ENCODE results near the gene GNG4.

GNG4 gene

GRCh38 chr1:235649368-235650163 lies at the start of gene GNG4:
TSS of gene GNG4 (minus strand) at chr1:235649784. CDS start at chr1:235583838, 65,946 bp downstream.
- no peak for DNase-seq

- no peak for DNase-seq
Measured at GRCh38 chr1:235697508-235697907, 47.9 kb upstream of the GNG4 start.

GRCh38 chr1:235689356-235689755 lies 39.8 kb upstream of the GNG4 start:
- no peak for DNase-seq

- DNase-seq: no peak
Measured at GRCh38 chr1:235688096-235688495, 38.5 kb upstream of the GNG4 start.

- DNase-seq: no peak
Measured at GRCh38 chr1:235683653-235684052, 34.1 kb upstream of the GNG4 start.

- DNase-seq: no peak
Measured at GRCh38 chr1:235682216-235682615, 32.6 kb upstream of the GNG4 start.

GRCh38 chr1:235679644-235680043 lies 30.1 kb upstream of the GNG4 start:
- DNase-seq: no peak

- DNase-seq: no peak
Measured at GRCh38 chr1:235679005-235679404, 29.4 kb upstream of the GNG4 start.

- no peak for DNase-seq
Measured at GRCh38 chr1:235675152-235675890, 25.7 kb upstream of the GNG4 start.

- DNase-seq: no peak
Measured at GRCh38 chr1:235673981-235674380, 24.4 kb upstream of the GNG4 start.

- no peak for DNase-seq
Measured at GRCh38 chr1:235671992-235672391, 22.4 kb upstream of the GNG4 start.

- no peak for DNase-seq
Measured at GRCh38 chr1:235670157-235670776, 20.7 kb upstream of the GNG4 start.

- DNase-seq: no peak
Measured at GRCh38 chr1:235669277-235669676, 19.7 kb upstream of the GNG4 start.

- DNase-seq: no peak
Measured at GRCh38 chr1:235663628-235664027, 14.0 kb upstream of the GNG4 start.

GRCh38 chr1:235661568-235661967 lies 12.0 kb upstream of the GNG4 start:
- DNase-seq: no peak

GRCh38 chr1:235659186-235659771 lies 9.7 kb upstream of the GNG4 start:
- DNase-seq: no peak

- DNase-seq: no peak
Measured at GRCh38 chr1:235657747-235658526, 8.4 kb upstream of the GNG4 start.

- DNase-seq: no peak
Measured at GRCh38 chr1:235657269-235657668, 7.7 kb upstream of the GNG4 start.

GRCh38 chr1:235652364-235652763 lies 2.8 kb upstream of the GNG4 start:
- no peak for DNase-seq

GRCh38 chr1:235651170-235651806 lies 1.7 kb upstream of the GNG4 start:
- DNase-seq: no peak

GRCh38 chr1:235650341-235651169 lies 971 bp upstream of the GNG4 start:
- no peak for DNase-seq

Data from NCI-H446 treated with DMSO at 0.1 percent for 48 hours (cell line).